Measurements from ENCODE around the gene ZNF467.

Gene ZNF467

GRCh38 chr7:149736478-149737360 lies 36.7 kb downstream of the ZNF467 start:
- DNase-seq: no peak

GRCh38 chr7:149735779-149736477 lies 37.5 kb downstream of the ZNF467 start:
- DNase-seq: no peak

- no peak for DNase-seq
These were observed 38.2 kb downstream of the ZNF467 start for GRCh38 chr7:149735181-149735602.

GRCh38 chr7:149734791-149735075 lies 38.7 kb downstream of the ZNF467 start:
- no peak for DNase-seq

- no peak for DNase-seq
These were observed 39.2 kb downstream of the ZNF467 start for GRCh38 chr7:149733924-149734790.

- no peak for DNase-seq
These were observed 40.1 kb downstream of the ZNF467 start for GRCh38 chr7:149733131-149733923.

- DNase-seq: no peak
These were observed 40.8 kb downstream of the ZNF467 start for GRCh38 chr7:149732611-149733010.

- no peak for DNase-seq
These were observed 41.3 kb downstream of the ZNF467 start for GRCh38 chr7:149732111-149732561.

GRCh38 chr7:149731207-149731955 lies 42.0 kb downstream of the ZNF467 start:
- DNase-seq: no peak

- DNase-seq: no peak
These were observed 43.2 kb downstream of the ZNF467 start for GRCh38 chr7:149729983-149730801.

- DNase-seq: no peak
These were observed 43.8 kb downstream of the ZNF467 start for GRCh38 chr7:149729586-149729982.

- DNase-seq: no peak
These were observed 44.7 kb downstream of the ZNF467 start for GRCh38 chr7:149728491-149729375.

GRCh38 chr7:149727899-149728476 lies 45.4 kb downstream of the ZNF467 start:
- no peak for DNase-seq

- no peak for DNase-seq
These were observed 46.1 kb downstream of the ZNF467 start for GRCh38 chr7:149727053-149727898.

- DNase-seq: no peak
These were observed 47.5 kb downstream of the ZNF467 start for GRCh38 chr7:149725916-149726315.

- DNase-seq: no peak
These were observed 48.0 kb downstream of the ZNF467 start for GRCh38 chr7:149725426-149725821.

GRCh38 chr7:149724661-149725425 lies 48.5 kb downstream of the ZNF467 start:
- DNase-seq: no peak

All from GF-D8 (cell line).